ENCODE measurements around the gene JPH3. TPM values are rescaled to one million over a fixed set of nuclear protein-coding genes. Genes with fewer than 3 reads are reported as not detected.

The JPH3 gene
- total RNA-seq, 1 experiment from 2014 or later = 0.57 TPM

DNA sequence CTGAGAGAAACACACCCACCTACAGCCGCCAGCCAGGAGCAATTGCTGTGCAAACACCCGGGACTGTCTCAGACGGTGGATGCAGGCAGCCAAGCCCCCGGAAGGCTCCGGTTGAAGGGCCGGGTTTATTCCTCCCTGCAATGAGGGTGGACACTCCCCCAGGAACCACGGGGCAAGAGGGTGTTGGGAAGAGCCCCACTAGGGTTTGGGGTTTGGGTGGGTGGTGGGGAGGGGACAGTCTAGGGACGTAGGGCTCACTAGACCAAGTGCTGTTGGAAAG lies 19.2 kb downstream of the JPH3 start:
- TF ChIP-seq, protein P1, sequence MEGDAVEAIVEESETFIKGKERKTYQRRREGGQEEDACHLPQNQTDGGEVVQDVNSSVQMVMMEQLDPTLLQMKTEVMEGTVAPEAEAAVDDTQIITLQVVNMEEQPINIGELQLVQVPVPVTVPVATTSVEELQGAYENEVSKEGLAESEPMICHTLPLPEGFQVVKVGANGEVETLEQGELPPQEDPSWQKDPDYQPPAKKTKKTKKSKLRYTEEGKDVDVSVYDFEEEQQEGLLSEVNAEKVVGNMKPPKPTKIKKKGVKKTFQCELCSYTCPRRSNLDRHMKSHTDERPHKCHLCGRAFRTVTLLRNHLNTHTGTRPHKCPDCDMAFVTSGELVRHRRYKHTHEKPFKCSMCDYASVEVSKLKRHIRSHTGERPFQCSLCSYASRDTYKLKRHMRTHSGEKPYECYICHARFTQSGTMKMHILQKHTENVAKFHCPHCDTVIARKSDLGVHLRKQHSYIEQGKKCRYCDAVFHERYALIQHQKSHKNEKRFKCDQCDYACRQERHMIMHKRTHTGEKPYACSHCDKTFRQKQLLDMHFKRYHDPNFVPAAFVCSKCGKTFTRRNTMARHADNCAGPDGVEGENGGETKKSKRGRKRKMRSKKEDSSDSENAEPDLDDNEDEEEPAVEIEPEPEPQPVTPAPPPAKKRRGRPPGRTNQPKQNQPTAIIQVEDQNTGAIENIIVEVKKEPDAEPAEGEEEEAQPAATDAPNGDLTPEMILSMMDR (IDR thresholded peaks at IDR 0.05; ENCODE audit: unreplicated experiment) = no peak
- H3K27ac Mint-ChIP-seq (ENCODE audit: unreplicated experiment) = no peak overlapping the region
- no peaks in the 10 kb centered on the region for H3K9me3 Mint-ChIP-seq (ENCODE audit: low read depth, unreplicated experiment)
- no peak overlapping the region for H3K4me3 Mint-ChIP-seq (ENCODE audit: low read depth, unreplicated experiment)
- no peak for DNase-seq
- CTCF ChIA-PET = interaction anchor here (1.1 kb wide), 1 partner anchor 15 kb away, joined by 3 read pairs; no protein-coding TSS in a partner anchor
- intact Hi-C loops (cut with micrococcal nuclease; ENCODE audit: unreplicated experiment) = no loop called here
- H3K4me1 Mint-ChIP-seq (ENCODE audit: low read depth, unreplicated experiment) = no peaks in the 10 kb centered on the region
- no TSS peak for BruUV-seq (replicated peaks)
- H3K36me3 Mint-ChIP-seq (ENCODE audit: insufficient read depth, unreplicated experiment) = no peaks in the 10 kb centered on the region
- peaks cover 100% of the 10 kb centered on the region for H3K27me3 Mint-ChIP-seq (ENCODE audit: unreplicated experiment)

DNA sequence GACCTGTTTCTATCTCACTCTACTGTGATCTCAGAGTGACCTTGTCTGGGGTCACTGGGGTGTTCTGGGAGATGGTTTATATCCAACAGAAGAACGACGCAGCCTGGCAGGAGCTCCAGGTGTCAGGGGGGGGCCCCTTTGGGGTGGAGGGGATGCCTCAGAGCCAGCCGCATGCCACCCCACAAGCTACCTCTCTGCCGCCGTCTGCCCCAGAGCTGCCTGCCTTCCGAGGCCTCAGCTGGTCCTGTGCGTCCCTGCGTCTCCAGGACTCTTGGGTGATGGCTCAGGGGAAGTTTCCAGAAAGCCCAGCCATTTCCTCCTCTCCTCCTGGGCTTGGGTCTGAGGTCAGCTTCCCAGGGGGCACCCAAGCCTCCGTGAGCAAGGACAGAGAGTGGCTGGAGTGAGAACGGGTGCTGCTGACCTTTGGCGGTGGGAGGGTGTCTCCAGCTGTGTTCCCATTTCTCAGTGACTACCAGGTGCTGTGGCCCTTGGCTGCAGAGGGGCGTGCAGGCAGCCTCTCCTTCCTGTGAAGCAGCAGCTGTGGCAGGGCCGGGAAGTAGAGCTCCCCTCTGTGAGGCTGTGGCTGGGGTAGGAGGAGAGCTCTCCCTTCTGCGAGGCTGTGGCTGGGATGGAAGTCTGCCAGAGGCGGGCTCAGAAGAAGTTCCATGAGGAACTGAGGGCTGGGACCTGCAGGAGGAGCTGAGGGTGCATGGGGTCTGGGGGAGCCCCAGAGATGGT lies 19.8 kb downstream of the JPH3 start:
- no TSS peak for BruUV-seq (replicated peaks)
- intact Hi-C loops (cut with micrococcal nuclease; ENCODE audit: unreplicated experiment) = no loop called here
- Mint-ChIP-seq H3K4me1 (ENCODE audit: low read depth, unreplicated experiment) (no peaks in the 10 kb centered on the region), H3K4me3 (ENCODE audit: low read depth, unreplicated experiment) (no peak overlapping the region), H3K27me3 (ENCODE audit: unreplicated experiment) (peaks cover 100% of the 10 kb centered on the region), H3K9me3 (ENCODE audit: low read depth, unreplicated experiment) (no peaks in the 10 kb centered on the region), H3K27ac (ENCODE audit: unreplicated experiment) (no peak overlapping the region), H3K36me3 (ENCODE audit: insufficient read depth, unreplicated experiment) (no peaks in the 10 kb centered on the region)
- DNase-seq = no peak
- CTCF ChIA-PET = interaction anchor here (1.1 kb wide), 1 partner anchor 14 kb away, joined by 3 read pairs; no protein-coding TSS in a partner anchor
- TF ChIP-seq, protein P1 (IDR thresholded peaks at IDR 0.05; ENCODE audit: unreplicated experiment) = no peak

DNA sequence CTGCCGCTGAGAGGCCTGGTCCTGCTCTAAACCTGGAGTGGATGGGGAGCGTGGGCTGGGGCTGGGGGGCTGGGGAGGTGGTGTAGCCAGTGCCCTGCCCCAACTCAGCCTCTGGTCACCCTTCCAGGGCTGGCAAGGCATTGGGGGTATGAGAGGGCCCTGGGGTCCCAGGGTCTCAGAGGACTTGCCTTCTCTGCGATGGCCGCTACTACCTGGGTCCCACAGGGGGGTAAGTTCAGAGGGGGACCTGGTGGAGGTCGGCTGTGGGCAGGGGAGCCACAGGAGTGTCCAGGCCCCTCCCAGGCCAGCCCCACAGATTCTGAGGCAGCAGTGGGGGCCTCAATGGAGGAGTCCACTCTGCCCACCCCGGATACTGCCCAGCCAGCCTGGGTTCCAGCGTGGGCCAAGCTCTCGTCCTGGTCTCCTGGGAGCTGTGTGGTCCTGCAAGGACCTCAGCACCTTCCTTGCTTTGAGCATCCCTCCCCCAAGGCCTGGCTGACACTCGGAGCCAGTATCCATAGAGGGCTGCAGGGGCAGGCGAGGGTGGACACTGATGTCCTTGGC lies 20.5 kb downstream of the JPH3 start:
- Mint-ChIP-seq H3K27me3 (ENCODE audit: unreplicated experiment) (peaks cover 98% of the 10 kb centered on the region), H3K9me3 (ENCODE audit: low read depth, unreplicated experiment) (no peaks in the 10 kb centered on the region), H3K4me1 (ENCODE audit: low read depth, unreplicated experiment) (no peaks in the 10 kb centered on the region), H3K4me3 (ENCODE audit: low read depth, unreplicated experiment) (no peak overlapping the region), H3K27ac (ENCODE audit: unreplicated experiment) (no peak overlapping the region), H3K36me3 (ENCODE audit: insufficient read depth, unreplicated experiment) (no peaks in the 10 kb centered on the region)
- TF ChIP-seq, protein P1 (IDR thresholded peaks at IDR 0.05; ENCODE audit: unreplicated experiment) = no peak
- no TSS peak for BruUV-seq (replicated peaks)
- DNase-seq = no peak
- CTCF ChIA-PET = no interaction called here
- intact Hi-C loops (cut with micrococcal nuclease; ENCODE audit: unreplicated experiment) = no loop called here

DNA sequence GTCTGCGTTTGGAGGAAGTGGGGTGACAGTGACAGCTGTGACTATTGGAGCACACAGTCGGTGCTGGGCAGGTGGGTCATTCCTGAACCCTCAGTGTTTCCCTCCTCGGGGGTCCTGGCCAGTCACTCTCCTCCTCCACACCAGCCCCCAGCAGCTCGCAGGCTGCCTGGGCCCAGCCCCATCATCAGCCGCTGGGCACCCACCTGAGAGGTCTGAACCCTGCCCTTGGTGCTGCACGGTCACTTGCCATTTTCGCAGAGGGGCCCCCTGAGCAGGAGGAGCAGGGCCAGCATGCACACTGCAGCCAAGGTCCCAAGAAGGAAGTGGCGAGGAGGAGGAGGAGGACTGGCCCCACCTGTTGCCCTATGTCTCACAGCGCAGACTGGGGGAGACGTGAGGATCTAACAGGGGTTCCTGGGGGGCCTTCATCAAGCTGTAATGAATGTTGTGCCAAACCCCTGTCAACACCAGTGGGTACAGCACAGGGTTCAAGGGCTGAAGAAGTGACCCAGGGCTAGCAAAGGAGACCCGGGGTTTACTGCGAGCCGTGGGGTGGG lies 23.0 kb downstream of the JPH3 start:
- H3K4me1 Mint-ChIP-seq (ENCODE audit: low read depth, unreplicated experiment) = no peaks in the 10 kb centered on the region
- peaks cover 5% of the 10 kb centered on the region for H3K36me3 Mint-ChIP-seq (ENCODE audit: insufficient read depth, unreplicated experiment)
- no TSS peak for BruUV-seq (replicated peaks)
- H3K4me3 Mint-ChIP-seq (ENCODE audit: low read depth, unreplicated experiment) = no peak overlapping the region
- H3K9me3 Mint-ChIP-seq (ENCODE audit: low read depth, unreplicated experiment) = no peaks in the 10 kb centered on the region
- no peak overlapping the region for H3K27ac Mint-ChIP-seq (ENCODE audit: unreplicated experiment)
- CTCF ChIA-PET = interaction anchor here (0.6 to 2.4 kb wide), 4 partner anchors 10 to 380 kb away, joined by 3 to 10 read pairs (median 3); no protein-coding TSS in a partner anchor
- no peak for DNase-seq
- TF ChIP-seq, protein P1 (IDR thresholded peaks at IDR 0.05; ENCODE audit: unreplicated experiment) = no peak
- intact Hi-C loops (cut with micrococcal nuclease; ENCODE audit: unreplicated experiment) = no loop called here
- H3K27me3 Mint-ChIP-seq (ENCODE audit: unreplicated experiment) = peaks cover 98% of the 10 kb centered on the region

All from Calu3 (cell line).